GM13976 (cell line): ENCODE data around the gene CEP85L.

Source experiments
- DNase-seq: peaks from one replicate; pipeline ENCODE4 v3.0.0; 2012; ENCODE audit warnings: low spot score
- in situ Hi-C: fragments of 300-500 bp; cut with MboI; formaldehyde crosslinking; loops from one replicate; pipeline ENCODE4 v1.12.0; 2022; ENCODE audit warnings: low sequenced_read_pairs, mixed read lengths, inconsistent platforms; ENCODE audit not compliant: unreplicated experiment
- TF ChIP-seq, protein P1 (sequence below): IDR thresholded peaks from 2 replicates; pipeline ENCODE4 v1.5.1; 2012; ENCODE audit warnings: borderline replicate concordance, mild to moderate bottlenecking; ENCODE audit not compliant: insufficient read depth; ENCODE audit errors: extremely low read depth, missing control alignments, control extremely low read depth

Gene CEP85L

DNA sequence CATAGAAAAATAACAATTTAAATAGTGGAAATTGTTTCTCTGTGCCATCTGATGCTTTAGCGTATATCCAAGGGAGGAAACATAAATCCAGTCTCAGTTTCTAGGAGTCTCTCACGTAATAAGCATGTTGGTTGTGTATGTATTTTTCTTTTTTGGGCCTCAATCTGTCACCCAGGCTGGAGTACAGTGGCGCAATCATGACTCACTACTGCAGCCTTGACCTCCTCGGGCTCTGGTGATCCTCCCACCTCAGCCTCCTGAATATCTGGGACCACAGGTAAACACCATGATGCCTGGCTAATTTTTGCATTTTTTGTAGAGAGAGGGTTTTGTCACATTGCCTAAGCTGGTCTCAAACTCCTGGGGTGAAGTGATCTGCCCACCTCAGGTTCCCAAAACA lies 181.9 kb downstream of the CEP85L start:
- in situ Hi-C loops = no loop called here
- TF ChIP-seq, protein P1, sequence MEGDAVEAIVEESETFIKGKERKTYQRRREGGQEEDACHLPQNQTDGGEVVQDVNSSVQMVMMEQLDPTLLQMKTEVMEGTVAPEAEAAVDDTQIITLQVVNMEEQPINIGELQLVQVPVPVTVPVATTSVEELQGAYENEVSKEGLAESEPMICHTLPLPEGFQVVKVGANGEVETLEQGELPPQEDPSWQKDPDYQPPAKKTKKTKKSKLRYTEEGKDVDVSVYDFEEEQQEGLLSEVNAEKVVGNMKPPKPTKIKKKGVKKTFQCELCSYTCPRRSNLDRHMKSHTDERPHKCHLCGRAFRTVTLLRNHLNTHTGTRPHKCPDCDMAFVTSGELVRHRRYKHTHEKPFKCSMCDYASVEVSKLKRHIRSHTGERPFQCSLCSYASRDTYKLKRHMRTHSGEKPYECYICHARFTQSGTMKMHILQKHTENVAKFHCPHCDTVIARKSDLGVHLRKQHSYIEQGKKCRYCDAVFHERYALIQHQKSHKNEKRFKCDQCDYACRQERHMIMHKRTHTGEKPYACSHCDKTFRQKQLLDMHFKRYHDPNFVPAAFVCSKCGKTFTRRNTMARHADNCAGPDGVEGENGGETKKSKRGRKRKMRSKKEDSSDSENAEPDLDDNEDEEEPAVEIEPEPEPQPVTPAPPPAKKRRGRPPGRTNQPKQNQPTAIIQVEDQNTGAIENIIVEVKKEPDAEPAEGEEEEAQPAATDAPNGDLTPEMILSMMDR = no peak
- DNase-seq = no peak

DNA sequence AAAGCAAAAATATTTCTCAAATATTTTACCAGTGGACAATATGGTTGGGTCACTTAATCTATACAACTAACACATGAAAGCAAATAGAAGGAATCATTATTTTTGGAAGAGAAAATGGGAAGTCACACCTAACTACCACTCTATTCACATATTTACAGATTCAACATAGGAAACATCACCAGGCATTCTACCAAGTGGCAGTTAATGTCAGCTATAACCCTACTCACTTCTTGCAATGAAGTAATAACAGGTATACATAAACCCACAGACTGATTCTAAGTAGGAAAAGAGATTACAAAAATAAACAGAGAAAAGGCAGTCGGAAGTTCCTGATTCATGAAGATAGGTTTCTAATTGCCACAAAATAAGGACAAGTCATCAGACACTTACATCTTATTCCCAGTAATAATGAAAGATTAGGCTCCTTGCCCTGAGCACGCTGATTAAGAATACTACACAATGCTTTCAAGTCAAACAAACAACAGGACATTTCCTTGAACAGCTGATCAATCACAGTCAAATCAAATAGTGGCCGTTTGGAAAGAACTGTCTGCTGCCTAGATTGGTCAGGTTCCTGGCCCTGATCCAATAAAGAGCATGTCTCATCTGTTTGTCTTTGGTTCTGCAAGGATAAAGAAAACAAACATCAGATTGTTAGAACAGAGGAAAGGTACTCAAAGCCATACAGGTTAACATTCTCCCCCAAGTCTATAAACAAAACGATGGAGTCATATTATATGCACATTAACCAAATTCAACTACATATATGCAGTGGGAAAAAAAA lies 182.5 kb downstream of the CEP85L start:
- no peak for DNase-seq
- in situ Hi-C loops = no loop called here
- TF ChIP-seq, protein P1 = no peak

- peak; percentile 12 for DNase-seq
- TF ChIP-seq, protein P1 = no peak
- in situ Hi-C loops = no loop called here
Observed at GRCh38 chr6:118467181-118467580, 184.2 kb downstream of the CEP85L start.

GRCh38 chr6:118464620-118465019 lies 186.8 kb downstream of the CEP85L start:
- DNase-seq = no peak
- in situ Hi-C loops = no loop called here
- TF ChIP-seq, protein P1 = no peak

- DNase-seq = no peak
- TF ChIP-seq, protein P1 = no peak
- in situ Hi-C loops = no loop called here
Observed at GRCh38 chr6:118460958-118461470, 190.4 kb downstream of the CEP85L start.

DNA sequence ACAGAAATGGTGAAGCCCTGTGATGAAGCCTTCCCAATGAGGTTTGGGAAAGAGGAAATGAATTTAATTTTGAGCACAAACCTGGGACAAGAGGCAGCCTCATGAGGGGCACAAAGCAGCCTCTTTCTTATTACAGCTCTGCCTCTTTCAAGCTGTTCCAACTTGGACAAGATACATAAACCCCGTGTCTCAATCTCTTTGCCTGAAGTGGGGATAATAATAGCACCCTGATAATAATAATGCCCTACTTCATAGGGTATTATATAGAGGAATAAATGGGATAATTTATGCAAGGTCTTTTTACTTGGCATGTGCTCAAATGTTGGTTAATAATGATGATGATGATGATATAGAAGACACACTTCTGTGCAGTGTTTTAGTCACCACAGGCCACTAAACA lies 194.4 kb downstream of the CEP85L start:
- DNase-seq = no peak
- TF ChIP-seq, protein P1 = no peak
- in situ Hi-C loops = no loop called here
